GM23338 (cell line): ENCODE results near the gene ATP5PB.

Experiments
- CREB1 ChIP-seq: fragments of 250-450 bp; sonication (Bioruptor Pico); IDR thresholded peaks from 2 replicates; pipeline ENCODE4 v1.5.0; 2020; ENCODE audit warnings: low read depth, mild to moderate bottlenecking, moderate library complexity
- CTCF ChIP-seq, 2 experiments: fragments of 200-600 bp in 1 of 2; sonication (generic) in 1 of 2; conservative IDR thresholded peaks; 2 replicates each; pipeline versions ENCODE4 v1.5.1 to v1.6.1; 2016 to 2017; ENCODE audit warnings: antibody characterized with exemption in 2 of 2, low read depth in 2 of 2, mild to moderate bottlenecking in 2 of 2, moderate library complexity in 1 of 2
- ETS1 ChIP-seq: IDR thresholded peaks from 2 replicates; pipeline ENCODE4 v1.6.1; 2016; ENCODE audit warnings: antibody characterized with exemption
- EZH2 ChIP-seq: fragments of 200-600 bp; sonication (generic); IDR thresholded peaks from one replicate; pipeline ENCODE4 v1.8.0; 2017; ENCODE audit warnings: antibody characterized with exemption, mild to moderate bottlenecking, low read depth; ENCODE audit not compliant: unreplicated experiment
- EZH2phosphoT487 ChIP-seq: fragments of 200-600 bp; sonication (generic); IDR thresholded peaks from one replicate; pipeline ENCODE4 v1.8.1; 2018; ENCODE audit warnings: antibody characterized with exemption; ENCODE audit not compliant: unreplicated experiment
- JUNB ChIP-seq: IDR thresholded peaks from one replicate; pipeline ENCODE4 v1.6.1; 2016; ENCODE audit warnings: antibody characterized with exemption; ENCODE audit not compliant: unreplicated experiment
- NANOG ChIP-seq: IDR thresholded peaks from 2 replicates; pipeline ENCODE4 v1.6.1; 2016; ENCODE audit warnings: antibody characterized with exemption, borderline replicate concordance
- POLR2AphosphoS5 ChIP-seq: IDR thresholded peaks from 2 replicates; pipeline ENCODE4 v1.6.1; 2016; ENCODE audit warnings: antibody characterized with exemption, low read depth
- REST ChIP-seq: IDR thresholded peaks from one replicate; pipeline ENCODE4 v1.6.1; 2018; ENCODE audit warnings: antibody characterized with exemption; ENCODE audit not compliant: unreplicated experiment
- STAT1 ChIP-seq: IDR thresholded peaks from one replicate; pipeline ENCODE4 v1.6.1; 2016; ENCODE audit warnings: antibody characterized with exemption; ENCODE audit not compliant: unreplicated experiment
- ZNF114 ChIP-seq: fragments of 250-450 bp; sonication (Bioruptor Pico); IDR thresholded peaks from 2 replicates; pipeline ENCODE4 v1.5.0; 2020; ENCODE audit warnings: mild to moderate bottlenecking, moderate library complexity
- ZNF331 ChIP-seq: fragments of 250-450 bp; sonication (Bioruptor Pico); IDR thresholded peaks from 2 replicates; pipeline ENCODE4 v1.5.0; 2020; ENCODE audit warnings: low read depth, mild to moderate bottlenecking, moderate library complexity
- ZNF462 ChIP-seq: fragments of 250-450 bp; sonication (Bioruptor Pico); IDR thresholded peaks from 2 replicates; pipeline ENCODE4 v1.5.0; 2020; ENCODE audit warnings: mild to moderate bottlenecking, moderate library complexity

- TF ChIP-seq CTCF (conservative IDR thresholded peaks at IDR 0.05; ENCODE audit: low read depth in 2 of 2), result no peak
- no peak for TF ChIP-seq EZH2
- no peak for TF ChIP-seq JUNB
- no peak for TF ChIP-seq REST
- TF ChIP-seq CREB1 (CRISPR knock-in tag), result no peak
- TF ChIP-seq POLR2AphosphoS5, result no peak
- no peak for TF ChIP-seq EZH2phosphoT487
- no peak for TF ChIP-seq ZNF114 (CRISPR knock-in tag)
- no peak for TF ChIP-seq STAT1
- no peak for TF ChIP-seq ETS1
- TF ChIP-seq NANOG, result no peak
- TF ChIP-seq ZNF462 (CRISPR knock-in tag), result no peak
- TF ChIP-seq ZNF331 (CRISPR knock-in tag), result no peak
Observed at GRCh38 chr1:111444031-111444430, 5.2 kb upstream of the ATP5PB start.
